Hepatocyte (in vitro differentiated cells): ENCODE measurements around the gene PRKCA. TPM values are rescaled to one million over a fixed set of nuclear protein-coding genes. Genes with fewer than 3 reads are reported as not detected.
"Not testable (repeated sequence)": the region's sequence is repeated elsewhere in the genome, so short reads cannot be mapped to it uniquely, and the experiment has no call there.

Experiments
- DNase-seq: peaks from one replicate; pipeline ENCODE4 v3.0.0-alpha.2; 2016; ENCODE audit warnings: low spot score
- H2AFZ ChIP-seq: fragments of 200-600 bp; sonication (generic); 2 replicates; pipeline ENCODE4 v1.6.0; 2016; ENCODE audit warnings: antibody characterized with exemption, mild to moderate bottlenecking
- H3K27ac ChIP-seq: fragments of 200-600 bp; sonication (generic); 2 replicates; pipeline ENCODE4 v1.5.1; 2016; ENCODE audit warnings: mild to moderate bottlenecking
- H3K27me3 ChIP-seq: fragments of 200-600 bp; sonication (generic); 2 replicates; pipeline ENCODE4 v1.6.1; 2016
- H3K36me3 ChIP-seq: fragments of 200-600 bp; sonication (generic); replicated peaks from 2 replicates; pipeline ENCODE4 v1.5.1; 2016; ENCODE audit warnings: low read depth; ENCODE audit not compliant: insufficient read depth
- H3K4me1 ChIP-seq: fragments of 200-600 bp; sonication (generic); 2 replicates; pipeline ENCODE4 v1.5.1; 2016; ENCODE audit warnings: mild to moderate bottlenecking, moderate library complexity; ENCODE audit not compliant: insufficient read depth
- H3K4me2 ChIP-seq: fragments of 200-600 bp; sonication (generic); 2 replicates; pipeline ENCODE4 v1.6.0; 2016
- H3K4me3 ChIP-seq: fragments of 200-600 bp; sonication (generic); 2 replicates; pipeline ENCODE4 v1.5.1; 2016; ENCODE audit warnings: mild to moderate bottlenecking
- H3K79me2 ChIP-seq: fragments of 200-600 bp; sonication (generic); 2 replicates; pipeline ENCODE4 v1.6.0; 2017; ENCODE audit warnings: mild to moderate bottlenecking
- H3K9me2 ChIP-seq: fragments of 200-600 bp; sonication (generic); replicated peaks from 2 replicates; pipeline ENCODE4 v1.6.0; 2017; ENCODE audit warnings: mild to moderate bottlenecking; ENCODE audit not compliant: insufficient read depth
- H3K9me3 ChIP-seq: fragments of 200-600 bp; sonication (generic); 2 replicates; pipeline ENCODE4 v1.5.1; 2016; ENCODE audit warnings: low read depth, mild to moderate bottlenecking
- H4K20me1 ChIP-seq: fragments of 200-600 bp; sonication (generic); 2 replicates; pipeline ENCODE4 v1.6.0; 2016; ENCODE audit warnings: mild to moderate bottlenecking; ENCODE audit not compliant: insufficient read depth, poor library complexity, severe bottlenecking
- EZH2 ChIP-seq: fragments of 200-600 bp; sonication (generic); IDR thresholded peaks from 2 replicates; pipeline ENCODE4 v1.6.1; 2016; ENCODE audit warnings: antibody characterized with exemption, mild to moderate bottlenecking, borderline replicate concordance
- EZH2phosphoT487 ChIP-seq: fragments of 200-600 bp; sonication (generic); IDR thresholded peaks from one replicate; pipeline ENCODE4 v1.6.1; 2018; ENCODE audit warnings: antibody characterized with exemption, mild to moderate bottlenecking, low read depth, moderate library complexity; ENCODE audit not compliant: unreplicated experiment, severe bottlenecking
- WGBS: methylation state at CpG from one replicate; pipeline ENCODE4 v1.1.6; 2016; ENCODE audit warnings: low lambda C conversion rate; ENCODE audit errors: missing lambda C conversion rate; 5-methylcytosine and 5-hydroxymethylcytosine counted together
- polyA plus RNA-seq: library from polyadenylated mRNA; unstranded; fragments of >200 nt; fragmentation: Nextera tagmentation; extraction: Ambion mirVana; gene quantifications from 2 replicates; pipeline ENCODE4 v1.2.1, GENCODE V29; 2016
- total RNA-seq: library from RNA; depleted of rRNA; stranded (reverse); fragments of >200 nt; gene quantifications from 2 replicates; pipeline ENCODE4 v1.2.3, GENCODE V29; 2014
- TF ChIP-seq, protein P1 (sequence below): fragments of 200-600 bp; sonication (generic); IDR thresholded peaks from 2 replicates; pipeline ENCODE4 v1.5.1; 2016; ENCODE audit warnings: antibody characterized with exemption, mild to moderate bottlenecking; ENCODE audit not compliant: poor library complexity

Gene PRKCA
- total and polyA plus RNA-seq, 2 experiments from 2014 or later, result 5.9 to 18.5 TPM

DNA sequence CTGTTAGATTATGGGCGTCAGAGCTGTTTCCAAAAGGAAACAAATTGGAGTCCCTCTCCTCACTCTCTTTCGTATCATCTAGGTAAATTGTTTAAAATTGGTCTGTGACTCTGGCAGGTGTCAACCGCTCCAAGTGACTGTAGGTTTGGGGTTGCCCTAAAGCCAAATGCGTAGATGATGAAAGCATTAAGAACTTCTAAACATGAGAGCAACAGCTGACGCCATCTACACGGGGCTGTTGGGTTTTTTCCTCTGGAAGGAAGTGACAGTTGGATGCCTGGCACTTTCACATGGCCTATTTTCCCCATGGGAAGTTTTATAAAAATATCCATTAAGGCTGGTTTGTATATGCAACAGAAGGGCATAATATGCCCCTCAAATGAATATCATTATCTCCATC lies 316.8 kb downstream of the PRKCA start:
- 86% methylated on average over 6 of the region's 6 CpGs for WGBS
- no peaks in the 10 kb centered on the region for H3K79me2 ChIP-seq
- H3K9me2 ChIP-seq, result no peaks in the 10 kb centered on the region
- H3K27ac ChIP-seq, result no peak overlapping the region
- no peaks in the 10 kb centered on the region for H4K20me1 ChIP-seq
- no peaks in the 10 kb centered on the region for H3K9me3 ChIP-seq
- H3K4me3 ChIP-seq, result no peak overlapping the region
- no peaks in the 10 kb centered on the region for H3K4me1 ChIP-seq
- no peaks in the 10 kb centered on the region for H3K36me3 ChIP-seq
- no peak overlapping the region for H3K4me2 ChIP-seq
- TF ChIP-seq EZH2 (no peak), EZH2phosphoT487 (no peak)
- TF ChIP-seq, protein P1, sequence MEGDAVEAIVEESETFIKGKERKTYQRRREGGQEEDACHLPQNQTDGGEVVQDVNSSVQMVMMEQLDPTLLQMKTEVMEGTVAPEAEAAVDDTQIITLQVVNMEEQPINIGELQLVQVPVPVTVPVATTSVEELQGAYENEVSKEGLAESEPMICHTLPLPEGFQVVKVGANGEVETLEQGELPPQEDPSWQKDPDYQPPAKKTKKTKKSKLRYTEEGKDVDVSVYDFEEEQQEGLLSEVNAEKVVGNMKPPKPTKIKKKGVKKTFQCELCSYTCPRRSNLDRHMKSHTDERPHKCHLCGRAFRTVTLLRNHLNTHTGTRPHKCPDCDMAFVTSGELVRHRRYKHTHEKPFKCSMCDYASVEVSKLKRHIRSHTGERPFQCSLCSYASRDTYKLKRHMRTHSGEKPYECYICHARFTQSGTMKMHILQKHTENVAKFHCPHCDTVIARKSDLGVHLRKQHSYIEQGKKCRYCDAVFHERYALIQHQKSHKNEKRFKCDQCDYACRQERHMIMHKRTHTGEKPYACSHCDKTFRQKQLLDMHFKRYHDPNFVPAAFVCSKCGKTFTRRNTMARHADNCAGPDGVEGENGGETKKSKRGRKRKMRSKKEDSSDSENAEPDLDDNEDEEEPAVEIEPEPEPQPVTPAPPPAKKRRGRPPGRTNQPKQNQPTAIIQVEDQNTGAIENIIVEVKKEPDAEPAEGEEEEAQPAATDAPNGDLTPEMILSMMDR, result no peak
- no peak overlapping the region for H2AFZ ChIP-seq
- H3K27me3 ChIP-seq, result no peaks in the 10 kb centered on the region
- no peak for DNase-seq

DNA sequence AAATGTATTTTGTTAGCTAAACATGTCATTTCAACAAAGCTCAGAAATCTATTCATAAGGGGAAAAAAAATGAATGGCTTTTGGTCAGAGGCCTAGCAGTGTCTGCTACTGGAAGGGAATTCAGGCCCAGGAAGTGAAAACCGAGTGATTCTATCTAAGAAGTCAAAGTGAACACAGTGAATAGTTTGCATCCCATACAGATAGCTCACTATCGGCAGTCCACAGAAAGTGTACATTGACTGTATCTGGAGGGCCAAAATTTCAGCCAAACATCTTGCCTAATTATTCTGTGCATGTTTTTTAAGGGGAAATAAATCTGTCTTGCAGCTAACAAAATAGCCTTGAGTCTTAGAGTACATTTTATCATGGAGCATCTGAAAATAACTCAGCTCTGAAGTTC lies 318.1 kb downstream of the PRKCA start:
- no peak overlapping the region for H2AFZ ChIP-seq
- H3K9me2 ChIP-seq, result no peaks in the 10 kb centered on the region
- H3K4me3 ChIP-seq, result no peak overlapping the region
- DNase-seq, result no peak
- H3K27me3 ChIP-seq, result no peaks in the 10 kb centered on the region
- no peaks in the 10 kb centered on the region for H3K9me3 ChIP-seq
- H3K36me3 ChIP-seq, result no peaks in the 10 kb centered on the region
- H3K79me2 ChIP-seq, result no peaks in the 10 kb centered on the region
- H3K4me2 ChIP-seq, result no peak overlapping the region
- H3K27ac ChIP-seq, result no peak overlapping the region
- no peaks in the 10 kb centered on the region for H4K20me1 ChIP-seq
- no peaks in the 10 kb centered on the region for H3K4me1 ChIP-seq
- TF ChIP-seq, protein P1, result no peak
- TF ChIP-seq EZH2phosphoT487 (no peak), EZH2 (no peak)
- 76% methylated on average over 2 of the region's 2 CpGs for WGBS

DNA sequence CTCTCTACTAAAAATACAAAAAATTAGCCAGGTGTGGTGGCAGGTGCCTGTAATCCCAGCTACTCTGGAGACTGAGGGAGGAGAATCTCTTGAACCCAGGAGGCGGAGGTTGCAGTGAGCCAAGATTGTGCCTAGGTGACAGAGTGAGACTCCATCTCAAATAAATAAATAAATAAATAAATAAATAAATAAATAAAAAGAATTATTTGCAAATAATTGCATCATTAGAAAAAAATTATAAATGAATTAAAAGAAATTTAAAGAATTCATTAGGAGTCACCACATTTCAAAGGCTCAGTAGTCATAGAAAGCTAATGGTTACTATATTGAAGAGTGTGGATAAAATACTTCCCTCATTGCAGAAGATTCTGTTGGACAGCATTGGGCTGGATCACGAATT lies 322.2 kb downstream of the PRKCA start:
- not testable (repeated sequence) for DNase-seq, H3K4me1 ChIP-seq, H3K36me3 ChIP-seq, H3K79me2 ChIP-seq, H4K20me1 ChIP-seq, H3K27ac ChIP-seq, H3K9me3 ChIP-seq, H3K27me3 ChIP-seq, H2AFZ ChIP-seq, H3K4me2 ChIP-seq, H3K9me2 ChIP-seq, H3K4me3 ChIP-seq
- 98% methylated on average over 2 of the region's 2 CpGs for WGBS

DNA sequence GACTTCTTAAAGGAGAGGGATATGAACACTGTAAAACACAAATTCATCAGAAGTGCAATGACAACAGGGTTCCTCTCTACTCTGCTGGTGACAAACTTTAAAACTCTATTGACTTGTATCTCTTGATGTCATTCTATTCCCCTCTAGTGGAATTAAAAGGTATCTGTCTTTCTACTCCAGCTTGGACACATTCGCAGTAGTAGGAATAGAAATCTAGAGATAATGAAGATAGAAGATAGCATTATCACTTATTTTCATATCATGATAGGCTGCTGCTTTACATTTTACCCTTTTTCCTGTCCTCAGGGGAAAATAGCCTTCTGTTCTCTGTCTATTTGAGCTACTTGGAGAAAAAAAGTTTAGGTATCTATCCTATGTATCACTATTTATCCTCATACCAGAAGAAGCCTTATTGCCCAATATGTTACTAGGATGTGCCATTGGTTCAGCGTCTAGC lies 322.9 kb downstream of the PRKCA start:
- no peak overlapping the region for H3K4me3 ChIP-seq
- H2AFZ ChIP-seq, result no peak overlapping the region
- no peaks in the 10 kb centered on the region for H3K36me3 ChIP-seq
- no peak overlapping the region for H3K27ac ChIP-seq
- no peaks in the 10 kb centered on the region for H3K27me3 ChIP-seq
- DNase-seq, result peak; percentile 27
- H3K79me2 ChIP-seq, result no peaks in the 10 kb centered on the region
- H4K20me1 ChIP-seq, result no peaks in the 10 kb centered on the region
- 68% methylated on average over 2 of the region's 2 CpGs for WGBS
- H3K4me1 ChIP-seq, result no peaks in the 10 kb centered on the region
- H3K4me2 ChIP-seq, result no peak overlapping the region
- H3K9me3 ChIP-seq, result no peaks in the 10 kb centered on the region
- no peaks in the 10 kb centered on the region for H3K9me2 ChIP-seq
- no peak for TF ChIP-seq EZH2phosphoT487
- TF ChIP-seq, protein P1, result peak; percentile 70
